Measurements from ENCODE around the gene MTHFSD. TPM values are rescaled to one million over a fixed set of nuclear protein-coding genes. Genes with fewer than 3 reads are reported as not detected.

Gene MTHFSD
- polyA plus RNA-seq, 1 of the 3 experiments (the other 2 are of a cell fraction), result 15.6 TPM

GRCh38 chr16:86557587-86557986, 2.6 kb upstream of the MTHFSD start:
- POLR2A ChIA-PET, result no interaction called here
- Histone ChIP-seq H3K27ac (ENCODE audit: low read depth in 2 of 2, low read length in 1 of 2) (no peak overlapping the region), H3K9me2 (no peaks in the 10 kb centered on the region), H4K20me1 (ENCODE audit: insufficient read depth) (no peaks in the 10 kb centered on the region), H3K4me2 (no peak overlapping the region), H3K9me3 (no peaks in the 10 kb centered on the region), H3F3A (replicated peaks; ENCODE audit: insufficient read depth) (peaks cover 10% of the 10 kb centered on the region), H3K4me3 (ENCODE audit: low read depth in 2 of 2, low read length in 1 of 2) (no peak overlapping the region), H3K9ac (no peak overlapping the region), H2AFZ (ENCODE audit: low read depth) (0 out of 2 replicates have a peak overlapping the region, but pooled peaks have one; percentile 0), H3K79me2 (ENCODE audit: insufficient read depth) (peaks cover 13% of the 10 kb centered on the region), H3K36me3 (replicated peaks in 1 of 2; ENCODE audit: control insufficient read depth in 1 of 2, insufficient read depth in 2 of 2, low read length in 1 of 2) (peaks cover 0 to 2% of the 10 kb centered on the region in 2 experiments), H3K27me3 (ENCODE audit: insufficient read depth) (peaks cover 1% of the 10 kb centered on the region; the same call in 1 of the 2 replicates), H3K4me1 (ENCODE audit: control insufficient read depth in 1 of 2, insufficient read depth in 2 of 2, low read depth in 1 of 2, low read length in 1 of 2) (peaks cover 0 to 12% of the 10 kb centered on the region in 2 experiments; a peak in 2 of 4 replicates)
- WGBS (ENCODE audit: low lambda C conversion rate), result 54% methylated on average over 4 of the region's 4 CpGs
- DNase-seq, result no peak
- CTCF ChIA-PET, result interaction anchor here (1.5 kb wide), 1 partner anchor 505 kb away, joined by 7 read pairs; no protein-coding TSS in a partner anchor
- TF ChIP-seq RFX5 (IDR thresholded peaks at IDR 0.05; ENCODE audit: low read length), result no peak
- TF ChIP-seq USF1 (IDR thresholded peaks at IDR 0.05; ENCODE audit: borderline replicate concordance, low read depth), result no peak
- no peak for TF ChIP-seq FOXJ3 (CRISPR knock-in tag; IDR thresholded peaks at IDR 0.05)
- no peak for TF ChIP-seq SMC3 (IDR thresholded peaks at IDR 0.05; ENCODE audit: low read depth, low read length)
- TF ChIP-seq JUND (IDR thresholded peaks at IDR 0.05), result no peak

- CTCF ChIA-PET, result interaction anchor here (1.0 kb wide), 1 partner anchor 506 kb away, joined by 3 read pairs; no protein-coding TSS in a partner anchor
- no peaks in the 10 kb centered on the region for H4K20me1 ChIP-seq (ENCODE audit: insufficient read depth)
- no peak overlapping the region for H2AFZ ChIP-seq (ENCODE audit: low read depth)
Measured at GRCh38 chr16:86556576-86556975, 1.5 kb upstream of the MTHFSD start.

More at GRCh38 chr16:86556576-86556975, 1.5 kb upstream of the MTHFSD start:
- no peaks in the 10 kb centered on the region for H3K9me2 ChIP-seq
- TF ChIP-seq FOXM1 (IDR thresholded peaks at IDR 0.05; ENCODE audit: low read depth) (no peak), FOSL2 (IDR thresholded peaks at IDR 0.05; ENCODE audit: borderline replicate concordance, low read depth) (no peak), RFX5 (IDR thresholded peaks at IDR 0.05; ENCODE audit: low read length) (no peak), POLR2AphosphoS5 (IDR thresholded peaks at IDR 0.05; ENCODE audit: low read depth, low read length) (no peak), GATA2 (CRISPR knock-in tag; IDR thresholded peaks at IDR 0.05) (no peak), SIN3A (IDR thresholded peaks at IDR 0.05; ENCODE audit: borderline replicate concordance, low read depth, low read length) (no peak), RAD21 (IDR thresholded peaks at IDR 0.05; ENCODE audit: low read length) (no peak), MEF2A (IDR thresholded peaks at IDR 0.05; ENCODE audit: borderline replicate concordance, low read depth) (no peak), ZBTB33 (IDR thresholded peaks at IDR 0.05; ENCODE audit: borderline replicate concordance, low read depth) (no peak)
- WGBS (ENCODE audit: low lambda C conversion rate), result 70% methylated on average over 4 of the region's 5 CpGs
- POLR2A ChIA-PET, result no interaction called here
- H3K9me3 ChIP-seq, result no peaks in the 10 kb centered on the region
- no peak overlapping the region for H3K9ac ChIP-seq
- H3F3A ChIP-seq (replicated peaks; ENCODE audit: insufficient read depth), result peaks cover 12% of the 10 kb centered on the region
- no peak overlapping the region for H3K4me3 ChIP-seq (ENCODE audit: low read depth in 2 of 2, low read length in 1 of 2)
- DNase-seq, result no peak
- no peaks in the 10 kb centered on the region; the same call in 1 of the 2 replicates for H3K27me3 ChIP-seq (ENCODE audit: insufficient read depth)
- H3K4me1 ChIP-seq (ENCODE audit: control insufficient read depth in 1 of 2, insufficient read depth in 2 of 2, low read depth in 1 of 2, low read length in 1 of 2), result peaks cover 0 to 12% of the 10 kb centered on the region in 2 experiments; a peak in 2 of 4 replicates
- H3K36me3 ChIP-seq (replicated peaks in 1 of 2; ENCODE audit: control insufficient read depth in 1 of 2, insufficient read depth in 2 of 2, low read length in 1 of 2), result peaks cover 4 to 7% of the 10 kb centered on the region in 2 experiments
- H3K79me2 ChIP-seq (ENCODE audit: insufficient read depth), result peaks cover 13% of the 10 kb centered on the region
- no peak overlapping the region for H3K4me2 ChIP-seq
- no peak overlapping the region for H3K27ac ChIP-seq (ENCODE audit: low read depth in 2 of 2, low read length in 1 of 2)
